MM.1S (cell line): ENCODE measurements around the gene EFNA5.

Experiments
- EZH2 ChIP-seq: fragments of 300-600 bp; sonication (generic); optimal IDR thresholded peaks from 2 replicates; pipeline ENCODE3; 2017; ENCODE audit warnings: low read depth, mild to moderate bottlenecking, antibody characterized with exemption, low read length, mixed read lengths
- TF ChIP-seq, protein P1 (sequence below): fragments of 300-600 bp; sonication (generic); IDR thresholded peaks from 2 replicates; pipeline ENCODE4 v1.5.1; 2016; ENCODE audit warnings: antibody characterized with exemption, low read length, mixed read lengths

GRCh38 chr5:107615299-107615817, 55.4 kb downstream of the EFNA5 start:
- TF ChIP-seq, protein P1, sequence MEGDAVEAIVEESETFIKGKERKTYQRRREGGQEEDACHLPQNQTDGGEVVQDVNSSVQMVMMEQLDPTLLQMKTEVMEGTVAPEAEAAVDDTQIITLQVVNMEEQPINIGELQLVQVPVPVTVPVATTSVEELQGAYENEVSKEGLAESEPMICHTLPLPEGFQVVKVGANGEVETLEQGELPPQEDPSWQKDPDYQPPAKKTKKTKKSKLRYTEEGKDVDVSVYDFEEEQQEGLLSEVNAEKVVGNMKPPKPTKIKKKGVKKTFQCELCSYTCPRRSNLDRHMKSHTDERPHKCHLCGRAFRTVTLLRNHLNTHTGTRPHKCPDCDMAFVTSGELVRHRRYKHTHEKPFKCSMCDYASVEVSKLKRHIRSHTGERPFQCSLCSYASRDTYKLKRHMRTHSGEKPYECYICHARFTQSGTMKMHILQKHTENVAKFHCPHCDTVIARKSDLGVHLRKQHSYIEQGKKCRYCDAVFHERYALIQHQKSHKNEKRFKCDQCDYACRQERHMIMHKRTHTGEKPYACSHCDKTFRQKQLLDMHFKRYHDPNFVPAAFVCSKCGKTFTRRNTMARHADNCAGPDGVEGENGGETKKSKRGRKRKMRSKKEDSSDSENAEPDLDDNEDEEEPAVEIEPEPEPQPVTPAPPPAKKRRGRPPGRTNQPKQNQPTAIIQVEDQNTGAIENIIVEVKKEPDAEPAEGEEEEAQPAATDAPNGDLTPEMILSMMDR: no peak
- no peak for TF ChIP-seq EZH2
